IPS-NIHi7 (cell line): ENCODE results near the gene GPR61.

Experiments used
- DNase-seq: peaks from one replicate; pipeline ENCODE4 v3.0.0; 2012; ENCODE audit warnings: mixed read lengths; ENCODE audit errors: extremely low spot score

GPR61 gene

DNA sequence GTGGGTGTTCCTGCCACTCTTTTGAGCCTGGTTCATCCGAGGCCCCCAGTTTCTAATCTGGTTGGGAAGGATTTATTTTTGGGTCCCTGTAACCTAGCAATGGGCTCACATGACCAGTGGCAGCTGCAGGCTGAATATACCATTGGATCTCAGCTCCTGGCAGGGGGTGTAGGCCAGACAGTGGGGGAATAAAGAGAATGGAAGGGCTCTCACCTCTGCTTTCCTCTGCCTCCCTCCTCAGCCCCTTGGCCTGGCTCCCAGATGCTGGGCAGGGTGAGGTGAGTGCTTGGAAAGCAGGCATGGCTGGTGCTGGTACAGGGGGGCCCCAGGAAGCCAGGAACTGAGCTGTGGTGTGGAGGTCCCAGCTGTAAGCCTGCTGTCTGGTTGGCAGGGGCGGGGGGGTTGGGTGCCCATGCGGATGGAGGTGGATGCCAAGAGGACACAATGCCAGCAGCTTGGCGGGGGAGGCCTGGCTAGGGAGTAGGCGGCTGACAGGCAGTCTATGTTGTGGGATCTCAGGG, 3.6 kb upstream of the GPR61 start:
- DNase-seq, result no peak

DNA sequence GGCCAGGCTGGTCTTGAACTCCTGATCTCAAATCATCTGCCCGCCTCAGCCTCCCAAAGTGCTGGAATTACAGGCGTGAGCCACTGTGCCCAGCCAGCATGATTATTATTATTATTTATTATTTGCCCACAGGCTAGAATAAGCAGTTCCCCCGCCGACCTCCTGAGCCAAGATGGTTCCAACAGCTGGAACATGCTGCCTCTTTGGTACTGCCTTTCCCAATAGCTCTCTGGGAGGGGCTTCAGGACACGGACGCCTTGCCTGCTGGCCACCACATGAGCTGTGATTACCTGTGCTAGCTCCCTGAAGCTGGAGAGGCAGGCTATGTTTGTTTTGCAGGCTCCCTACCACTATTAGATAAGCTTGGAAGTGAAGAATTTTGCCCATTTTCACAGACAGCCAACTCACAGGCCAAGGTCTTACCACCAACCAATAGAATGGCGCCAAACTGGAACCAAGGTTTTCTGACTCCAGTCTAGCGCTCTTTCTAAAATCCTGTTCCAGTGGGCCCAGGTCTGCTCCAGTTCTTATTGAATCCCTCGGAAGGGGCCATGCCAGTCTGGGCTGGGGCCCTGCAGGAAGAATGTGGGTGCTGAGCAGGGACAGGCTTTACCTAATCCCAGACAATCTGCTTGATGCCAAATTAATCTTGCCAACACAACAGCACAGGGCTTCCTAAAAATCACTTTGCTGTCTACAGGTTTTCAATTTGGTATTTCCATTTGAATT, 2.1 kb upstream of the GPR61 start:
- DNase-seq, result no peak

DNA sequence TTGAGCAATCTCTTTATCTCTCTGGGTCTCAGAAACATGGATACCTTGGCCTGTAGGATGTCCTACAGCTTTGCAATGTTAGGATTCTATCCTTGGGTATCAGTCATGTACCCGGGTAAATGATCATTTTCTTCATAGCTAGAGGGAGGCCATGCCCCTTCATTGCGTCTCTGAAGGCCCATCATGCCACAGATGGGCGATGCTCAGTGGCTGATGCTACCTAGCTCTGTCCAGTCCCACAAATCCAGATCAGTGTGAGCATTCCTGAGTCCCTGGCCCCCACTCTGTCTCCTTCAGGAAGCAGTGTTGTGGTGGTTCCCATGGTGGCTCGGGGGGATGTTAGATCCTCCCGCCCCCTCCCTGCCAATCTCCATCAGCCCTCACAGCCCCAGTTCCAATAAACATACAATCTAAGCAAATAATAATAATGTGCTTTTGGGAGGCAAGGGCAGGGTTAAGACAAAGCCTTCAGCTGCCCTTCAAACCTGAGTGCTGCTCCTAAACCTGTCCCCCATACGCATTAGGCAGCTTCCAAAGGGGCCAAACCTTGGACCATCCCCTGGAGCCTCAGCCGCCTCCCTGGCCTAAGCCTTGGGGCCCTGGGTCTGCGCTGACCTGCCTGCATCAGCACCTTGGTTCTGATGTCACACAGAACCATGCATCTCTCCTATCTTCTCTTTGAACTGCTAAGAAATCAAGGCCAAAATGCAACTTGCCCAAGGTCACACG, 681 bp upstream of the GPR61 start:
- peak; percentile 6 for DNase-seq

DNA sequence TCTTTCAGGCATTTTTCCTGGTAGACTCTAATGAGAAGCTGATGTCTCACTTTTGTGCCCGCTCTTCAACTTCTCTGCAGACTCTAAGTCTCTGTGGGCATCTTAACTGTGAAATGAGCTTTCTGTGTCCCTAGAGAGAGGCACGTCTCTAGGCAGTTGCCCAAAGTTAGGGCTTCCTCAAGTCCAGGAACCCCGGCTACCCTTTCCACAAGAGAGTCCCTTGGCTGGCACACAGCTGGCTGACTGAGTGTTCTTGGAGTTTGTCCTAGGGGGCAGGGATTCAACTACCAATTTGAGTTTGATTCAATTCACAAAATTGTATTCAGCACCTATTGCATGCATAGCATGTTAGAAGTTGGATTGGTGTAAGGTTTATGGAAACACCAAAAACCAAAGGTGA, 1.4 kb downstream of the GPR61 start:
- no peak for DNase-seq

DNA sequence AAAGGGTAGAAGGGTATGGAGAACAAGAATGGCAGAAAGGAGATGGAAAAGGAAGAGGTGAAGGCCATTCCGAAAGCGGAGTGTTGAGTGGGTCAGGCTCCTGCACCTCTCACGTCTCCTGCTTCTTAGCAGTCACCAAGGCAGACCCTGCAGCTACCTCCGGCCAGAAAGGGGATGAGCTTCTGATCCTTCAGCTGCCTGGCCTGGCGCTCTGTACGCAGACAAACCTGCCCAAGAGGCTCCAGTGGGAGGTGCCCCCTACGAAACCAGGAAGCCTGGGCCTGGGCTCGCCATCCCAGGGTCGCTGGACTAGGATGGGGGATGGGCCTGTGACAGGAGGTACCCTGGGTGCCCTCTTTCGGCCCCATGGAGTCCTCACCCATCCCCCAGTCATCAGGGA, 3.0 kb downstream of the GPR61 start:
- no peak for DNase-seq

DNA sequence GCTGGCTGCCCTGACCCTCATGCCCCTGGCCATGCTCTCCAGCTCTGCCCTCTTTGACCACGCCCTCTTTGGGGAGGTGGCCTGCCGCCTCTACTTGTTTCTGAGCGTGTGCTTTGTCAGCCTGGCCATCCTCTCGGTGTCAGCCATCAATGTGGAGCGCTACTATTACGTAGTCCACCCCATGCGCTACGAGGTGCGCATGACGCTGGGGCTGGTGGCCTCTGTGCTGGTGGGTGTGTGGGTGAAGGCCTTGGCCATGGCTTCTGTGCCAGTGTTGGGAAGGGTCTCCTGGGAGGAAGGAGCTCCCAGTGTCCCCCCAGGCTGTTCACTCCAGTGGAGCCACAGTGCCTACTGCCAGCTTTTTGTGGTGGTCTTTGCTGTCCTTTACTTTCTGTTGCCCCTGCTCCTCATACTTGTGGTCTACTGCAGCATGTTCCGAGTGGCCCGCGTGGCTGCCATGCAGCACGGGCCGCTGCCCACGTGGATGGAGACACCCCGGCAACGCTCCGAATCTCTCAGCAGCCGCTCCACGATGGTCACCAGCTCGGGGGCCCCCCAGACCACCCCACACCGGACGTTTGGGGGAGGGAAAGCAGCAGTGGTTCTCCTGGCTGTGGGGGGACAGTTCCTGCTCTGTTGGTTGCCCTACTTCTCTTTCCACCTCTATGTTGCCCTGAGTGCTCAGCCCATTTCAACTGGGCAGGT, 3.8 kb downstream of the GPR61 start:
- no peak for DNase-seq

DNA sequence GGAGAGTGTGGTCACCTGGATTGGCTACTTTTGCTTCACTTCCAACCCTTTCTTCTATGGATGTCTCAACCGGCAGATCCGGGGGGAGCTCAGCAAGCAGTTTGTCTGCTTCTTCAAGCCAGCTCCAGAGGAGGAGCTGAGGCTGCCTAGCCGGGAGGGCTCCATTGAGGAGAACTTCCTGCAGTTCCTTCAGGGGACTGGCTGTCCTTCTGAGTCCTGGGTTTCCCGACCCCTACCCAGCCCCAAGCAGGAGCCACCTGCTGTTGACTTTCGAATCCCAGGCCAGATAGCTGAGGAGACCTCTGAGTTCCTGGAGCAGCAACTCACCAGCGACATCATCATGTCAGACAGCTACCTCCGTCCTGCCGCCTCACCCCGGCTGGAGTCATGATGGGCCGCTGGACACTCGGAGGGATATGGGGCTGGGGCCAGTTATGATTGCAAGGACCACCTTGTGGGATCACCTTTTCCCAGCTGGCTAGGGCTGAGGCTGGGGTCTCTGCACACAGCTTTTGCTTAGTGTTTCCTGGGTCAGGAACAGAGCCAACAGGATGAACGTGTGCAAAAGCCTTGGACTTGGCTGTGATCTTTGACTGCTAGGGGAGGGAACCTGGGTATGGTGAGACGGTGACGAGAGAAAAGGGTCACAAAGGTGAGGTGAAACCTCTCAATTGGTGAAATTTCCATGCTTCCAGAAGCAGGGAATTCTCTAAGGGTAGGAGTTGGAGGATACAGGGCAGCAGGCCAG, 4.5 kb downstream of the GPR61 start:
- DNase-seq, result no peak

DNA sequence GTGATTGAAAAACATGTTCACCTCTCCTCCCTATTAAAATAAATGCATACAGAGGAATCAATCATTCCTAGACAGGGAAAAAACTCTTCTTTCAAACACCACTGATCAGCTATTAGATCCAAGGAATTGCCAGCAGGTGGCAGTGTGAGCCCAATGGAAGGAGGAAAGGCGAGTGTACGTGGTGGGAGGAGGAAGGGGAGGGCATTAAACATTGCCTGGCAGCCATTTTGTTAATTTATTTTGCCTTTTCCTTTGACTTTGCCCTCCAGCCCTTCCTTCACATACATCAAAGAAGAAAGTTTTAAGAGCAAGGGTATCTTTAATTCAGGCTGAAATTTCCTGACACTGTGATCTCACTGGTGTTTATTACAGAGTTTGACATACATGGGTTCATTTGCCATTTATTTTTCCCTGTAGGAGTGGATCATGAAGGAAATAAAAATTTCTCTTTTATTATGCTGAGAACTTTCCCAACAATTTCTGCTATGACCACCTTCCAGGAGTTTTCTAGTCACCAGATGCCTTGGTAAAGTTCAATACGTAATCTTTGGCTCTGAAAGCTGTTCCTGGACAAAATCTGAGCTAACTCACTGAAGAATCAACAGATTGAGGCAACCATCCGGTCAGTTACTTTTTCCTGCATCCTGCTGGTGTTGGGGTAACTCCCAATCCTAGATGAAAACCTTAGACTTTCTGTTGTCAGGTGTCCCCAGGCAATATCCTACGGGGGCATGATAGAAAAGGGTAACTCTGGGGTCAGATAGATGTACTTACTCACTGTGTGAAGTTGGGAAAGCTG, 6.8 kb downstream of the GPR61 start:
- peak; percentile 90 for DNase-seq

DNA sequence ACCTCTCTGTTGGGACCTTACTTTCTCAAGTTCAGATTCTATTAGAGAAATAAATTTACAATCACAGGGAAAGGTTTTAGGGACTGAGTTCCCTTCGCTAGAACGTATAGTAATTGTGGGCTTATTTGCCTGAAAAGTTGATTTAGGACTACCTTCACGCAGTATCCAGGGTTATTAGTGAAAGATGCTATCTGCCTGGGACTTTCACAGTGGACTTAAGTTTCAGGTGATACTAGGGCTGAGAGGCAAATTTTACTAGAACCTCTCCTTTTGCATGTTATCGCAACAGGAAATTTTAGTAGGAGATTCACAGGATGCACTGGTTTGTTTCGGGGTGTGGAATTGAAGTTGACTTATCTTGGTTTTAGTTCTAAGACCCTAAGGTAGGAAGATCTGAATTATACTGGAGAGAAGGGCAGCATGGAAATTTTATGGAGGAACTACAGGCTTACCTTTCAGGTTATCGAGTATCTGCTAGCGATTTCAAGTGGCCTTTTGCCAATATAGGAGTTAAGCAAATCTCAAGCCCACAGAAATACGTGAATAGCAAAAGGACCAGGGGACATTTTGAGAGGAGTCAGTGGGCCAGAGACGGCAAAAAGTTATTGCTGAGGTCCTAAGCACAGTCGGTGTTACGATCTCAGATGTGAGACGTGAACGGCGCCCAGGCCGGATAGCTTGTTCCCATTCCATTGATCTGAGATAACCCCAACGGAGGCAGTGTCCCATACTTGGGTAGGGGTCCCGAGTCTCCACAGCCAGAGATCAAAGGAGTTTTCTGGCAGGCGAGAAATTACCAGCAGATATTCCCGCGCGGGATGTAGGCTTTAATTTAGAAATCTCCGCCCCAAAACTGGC, 8.0 kb downstream of the GPR61 start:
- DNase-seq, result no peak

DNA sequence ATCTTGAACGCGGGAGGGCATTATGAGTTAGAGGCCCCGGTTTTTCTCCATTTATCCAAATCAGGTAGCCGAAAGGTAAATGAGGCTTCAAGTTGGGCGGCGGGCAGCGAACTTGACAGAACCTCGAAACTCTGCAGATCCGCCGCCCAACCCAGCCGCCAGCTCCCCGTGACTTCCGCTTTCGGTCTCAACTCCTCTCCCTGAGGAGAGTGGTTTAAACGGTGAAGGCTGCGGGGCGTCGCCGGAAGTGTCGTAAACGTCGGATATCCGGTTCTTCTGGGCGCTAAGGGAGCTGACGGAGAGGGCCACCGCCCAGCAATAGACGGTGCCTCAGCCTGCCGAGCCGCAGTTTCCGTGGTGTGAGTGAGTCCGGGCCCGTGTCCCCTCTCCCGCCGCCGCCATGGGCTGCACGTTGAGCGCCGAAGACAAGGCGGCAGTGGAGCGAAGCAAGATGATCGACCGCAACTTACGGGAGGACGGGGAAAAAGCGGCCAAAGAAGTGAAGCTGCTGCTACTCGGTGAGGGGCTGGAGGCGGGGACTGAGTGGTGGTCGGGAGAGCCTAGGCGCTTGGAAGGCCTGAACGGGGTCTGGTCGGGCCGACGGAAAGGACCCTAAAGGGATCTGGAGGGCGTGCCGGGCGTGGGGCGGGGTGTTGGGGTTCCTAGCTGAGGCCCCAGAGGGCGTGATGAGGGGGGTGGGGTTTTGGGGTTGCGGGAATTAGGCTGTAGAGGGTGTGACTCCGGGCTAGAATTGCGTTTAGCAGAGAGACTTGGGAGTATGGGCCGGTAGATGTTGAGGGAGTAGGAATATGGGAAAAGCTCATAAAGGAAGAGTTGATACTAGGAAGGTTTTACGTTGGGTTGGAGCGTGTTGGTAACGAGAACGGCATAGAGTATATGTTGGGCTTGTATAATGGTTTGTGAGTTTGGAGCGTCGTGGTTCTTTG, 8.9 kb downstream of the GPR61 start, which contains the start of gene GNAI3:
Gene GNAI3 (plus strand): TSS at position 295 of the 947 bp plus-strand sequence. CDS start 106 bp downstream, at position 401.
- DNase-seq, result peak; percentile 93

DNA sequence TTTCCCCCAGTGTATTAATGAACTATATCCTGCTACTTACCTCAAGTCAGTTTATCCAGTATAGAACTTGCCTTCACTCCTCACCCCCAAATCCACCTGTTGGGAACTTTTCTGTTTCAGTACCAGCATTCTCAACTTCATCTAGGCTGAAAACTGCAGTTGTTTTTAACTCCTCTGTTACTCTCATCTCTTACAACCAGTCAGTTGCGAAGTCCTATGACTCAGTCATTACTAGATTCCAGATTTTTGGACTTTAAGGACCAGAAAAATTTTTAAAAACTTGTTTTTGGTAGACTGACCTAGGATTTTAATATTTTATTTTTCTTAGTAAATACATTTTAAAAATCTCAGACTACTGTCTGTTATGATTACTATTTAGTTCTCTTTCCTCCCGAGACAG, 16.9 kb downstream of the GPR61 start:
- DNase-seq, result no peak

DNA sequence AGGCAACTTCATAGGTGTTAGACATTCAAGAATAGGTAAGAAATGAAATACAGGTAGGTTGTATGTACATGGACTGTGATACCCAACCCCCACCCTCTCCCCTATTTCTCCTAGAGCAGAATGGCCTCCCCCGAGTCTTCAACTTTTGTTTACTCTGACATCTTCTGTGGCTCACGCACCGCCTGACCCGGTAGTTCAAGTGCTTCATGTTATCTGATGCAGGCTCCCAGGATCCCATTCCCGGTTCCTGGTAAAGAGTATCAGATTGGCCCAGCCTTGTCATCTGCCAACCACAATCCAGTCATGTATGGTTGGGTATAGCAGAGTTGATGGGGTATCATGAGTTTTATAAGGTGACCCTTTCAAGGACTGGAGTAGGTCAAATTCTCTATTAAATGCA, 17.8 kb downstream of the GPR61 start:
- no peak for DNase-seq

DNA sequence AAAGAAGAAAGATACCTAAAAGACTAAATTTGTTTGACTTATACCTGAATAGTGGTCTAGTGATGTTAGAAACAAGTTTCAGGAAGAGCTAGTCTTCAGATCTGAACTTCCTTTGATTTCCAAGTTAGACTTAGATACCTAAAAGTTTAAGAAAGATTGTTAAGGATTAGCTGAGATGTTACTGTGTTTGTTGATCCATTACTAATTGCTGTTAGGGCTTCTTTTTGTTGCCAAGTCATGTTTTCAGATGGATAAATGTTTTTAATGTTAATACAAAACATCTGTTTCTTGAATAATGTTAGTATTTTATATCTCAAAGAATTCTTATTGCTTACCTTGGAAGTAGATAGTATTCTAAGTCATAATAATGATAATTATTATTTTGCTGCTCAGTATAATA, 20.3 kb downstream of the GPR61 start:
- no peak for DNase-seq

DNA sequence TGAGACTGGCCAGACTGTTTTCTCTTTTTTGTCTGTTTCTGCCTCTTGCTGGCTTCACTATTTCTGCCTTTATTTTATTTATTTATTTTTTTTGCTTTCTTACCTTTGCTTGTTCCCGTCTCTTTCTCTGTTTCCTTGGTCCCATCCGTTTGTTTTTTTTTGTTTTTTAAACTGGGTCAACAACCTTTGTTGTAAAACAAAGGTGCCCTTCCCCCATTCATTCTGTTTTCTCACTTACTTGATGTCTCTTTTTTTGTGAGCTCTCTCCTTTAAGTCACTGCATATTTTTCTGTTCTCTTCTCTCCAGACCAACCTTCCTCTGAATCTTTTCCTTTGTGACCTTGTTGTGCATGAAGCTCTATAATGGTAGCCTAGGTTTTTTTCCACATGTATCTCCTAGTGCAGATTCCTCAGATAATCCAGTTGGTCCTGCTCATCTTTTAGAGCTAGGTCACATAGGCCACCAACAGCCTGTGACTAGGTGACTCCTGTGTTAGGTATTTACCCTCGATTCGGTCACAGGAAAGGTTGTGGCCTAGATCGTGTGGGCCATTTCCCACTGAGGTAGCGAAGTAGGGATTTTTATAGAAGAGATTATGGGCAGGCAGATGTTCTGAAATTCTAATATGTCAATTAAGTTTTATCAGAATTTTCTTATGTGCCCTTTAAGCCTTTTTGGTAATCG, 24.7 kb downstream of the GPR61 start:
- DNase-seq, result no peak

DNA sequence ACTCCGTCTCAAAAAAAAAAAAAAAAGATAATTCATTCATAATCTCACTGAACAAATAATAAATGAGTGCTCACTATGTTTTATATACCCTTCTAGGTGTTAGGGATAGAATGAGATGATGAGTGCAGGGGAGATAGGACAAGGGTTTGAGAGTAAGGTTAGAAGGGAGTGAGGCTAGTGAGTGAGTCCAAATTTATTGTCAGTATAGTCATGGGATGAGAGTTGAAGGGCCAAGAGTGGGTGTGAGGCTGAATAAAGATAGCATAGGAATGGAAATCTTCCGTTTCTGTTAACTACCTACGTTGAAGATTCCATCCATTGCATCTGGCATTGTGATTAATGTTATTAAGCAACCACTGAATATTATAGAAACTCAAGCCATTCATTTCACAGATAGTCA, 25.6 kb downstream of the GPR61 start:
- no peak for DNase-seq

DNA sequence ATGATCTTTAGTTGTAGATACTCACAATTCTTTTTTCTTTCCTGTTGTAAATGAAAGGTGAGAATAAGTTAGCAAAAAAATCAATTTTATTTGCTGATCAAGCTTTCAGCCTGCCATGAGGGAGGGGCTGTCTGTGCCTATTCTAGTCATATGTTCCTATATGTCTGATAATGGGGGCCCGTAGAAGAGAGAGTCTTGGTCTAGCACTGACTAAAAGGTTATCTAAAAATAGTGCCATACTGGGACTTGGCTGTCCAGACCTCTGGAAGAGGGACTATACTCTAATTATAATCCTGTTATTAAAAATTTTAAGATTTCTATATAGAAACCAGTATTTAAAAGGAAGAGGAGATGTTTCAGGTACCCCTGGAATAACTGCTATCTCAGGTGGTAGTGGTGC, 27.3 kb downstream of the GPR61 start:
- no peak for DNase-seq

DNA sequence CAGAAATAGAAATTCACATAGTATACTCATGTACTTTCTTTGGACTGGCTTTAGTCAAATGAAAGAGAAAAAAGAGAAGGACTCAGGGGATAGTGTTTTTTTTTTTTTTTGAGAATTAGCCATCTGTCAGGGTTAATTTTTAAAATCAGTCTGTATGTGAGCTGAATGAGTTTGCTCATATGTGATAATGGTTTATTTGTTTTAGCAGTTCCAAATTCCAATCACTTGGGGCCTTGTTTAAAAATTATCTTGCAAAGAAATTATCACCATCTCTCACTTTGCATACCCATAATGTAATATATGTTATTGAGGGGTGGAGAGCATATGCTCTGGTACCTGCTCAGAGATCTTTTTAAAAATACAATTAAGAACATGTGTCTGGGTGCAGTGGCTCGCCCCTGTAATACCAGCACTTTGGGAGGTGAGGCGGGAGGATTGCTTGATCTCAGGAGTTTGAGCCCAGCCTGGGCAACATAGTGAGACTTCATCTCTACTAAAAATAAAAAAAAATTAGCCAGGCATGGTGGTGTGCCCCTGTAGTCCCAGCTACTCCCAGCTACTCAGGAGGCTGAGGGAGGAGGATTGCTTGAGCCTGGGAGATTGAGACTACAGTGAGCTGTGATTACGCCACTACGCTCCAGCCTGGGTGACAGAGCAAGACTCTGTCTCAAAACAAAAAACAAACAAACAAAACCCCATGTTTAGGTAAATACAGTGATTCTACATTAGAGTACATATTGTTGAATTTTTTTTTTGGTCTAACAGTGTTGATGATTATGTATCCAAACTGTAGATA, 28.4 kb downstream of the GPR61 start:
- DNase-seq, result no peak
